HG02571 (cell line): ENCODE measurements around the gene CCND1.

Source experiments
- ATAC-seq: cut with Tn5 transposase; IDR thresholded peaks from one replicate; pipeline ENCODE4 v1.9.1; 2021; ENCODE audit warnings: mild to moderate bottlenecking, moderate library complexity; ENCODE audit not compliant: unreplicated experiment

The CCND1 gene

GRCh38 chr11:69664103-69664775, 23.3 kb downstream of the CCND1 start:
- no peak for ATAC-seq

GRCh38 chr11:69664901-69665300, 23.9 kb downstream of the CCND1 start:
- ATAC-seq: no peak

- no peak for ATAC-seq
Observed at GRCh38 chr11:69665669-69666068, 24.7 kb downstream of the CCND1 start.

- no peak for ATAC-seq
Observed at GRCh38 chr11:69666261-69666660, 25.3 kb downstream of the CCND1 start.

- ATAC-seq: no peak
Observed at GRCh38 chr11:69666752-69667536, 26.0 kb downstream of the CCND1 start.

- no peak for ATAC-seq
Observed at GRCh38 chr11:69667619-69668604, 27.0 kb downstream of the CCND1 start.

- no peak for ATAC-seq
Observed at GRCh38 chr11:69669486-69669885, 28.5 kb downstream of the CCND1 start.

GRCh38 chr11:69670158-69670845, 29.3 kb downstream of the CCND1 start:
- ATAC-seq: no peak

GRCh38 chr11:69671734-69672465, 30.9 kb downstream of the CCND1 start:
- no peak for ATAC-seq

GRCh38 chr11:69674267-69674885, 33.4 kb downstream of the CCND1 start:
- ATAC-seq: no peak

- peak; percentile 86 for ATAC-seq
Observed at GRCh38 chr11:69674886-69675714, 34.1 kb downstream of the CCND1 start, which contains the start of gene LTO1. Gene LTO1 (minus strand): TSS chr11:69675353. CDS start chr11:69675239, 114 bp downstream.

- ATAC-seq: no peak
Observed at GRCh38 chr11:69677749-69678148, 36.8 kb downstream of the CCND1 start.

- no peak for ATAC-seq
Observed at GRCh38 chr11:69680688-69681087, 39.7 kb downstream of the CCND1 start.

- ATAC-seq: no peak
Observed at GRCh38 chr11:69682221-69682620, 41.3 kb downstream of the CCND1 start.

GRCh38 chr11:69682681-69683326, 41.8 kb downstream of the CCND1 start:
- ATAC-seq: no peak

- ATAC-seq: no peak
Observed at GRCh38 chr11:69683764-69684333, 42.9 kb downstream of the CCND1 start.

GRCh38 chr11:69684651-69685050, 43.7 kb downstream of the CCND1 start:
- no peak for ATAC-seq

- no peak for ATAC-seq
Observed at GRCh38 chr11:69685348-69685747, 44.4 kb downstream of the CCND1 start.
